Measurements from ENCODE around the gene SNAPIN.

DNA sequence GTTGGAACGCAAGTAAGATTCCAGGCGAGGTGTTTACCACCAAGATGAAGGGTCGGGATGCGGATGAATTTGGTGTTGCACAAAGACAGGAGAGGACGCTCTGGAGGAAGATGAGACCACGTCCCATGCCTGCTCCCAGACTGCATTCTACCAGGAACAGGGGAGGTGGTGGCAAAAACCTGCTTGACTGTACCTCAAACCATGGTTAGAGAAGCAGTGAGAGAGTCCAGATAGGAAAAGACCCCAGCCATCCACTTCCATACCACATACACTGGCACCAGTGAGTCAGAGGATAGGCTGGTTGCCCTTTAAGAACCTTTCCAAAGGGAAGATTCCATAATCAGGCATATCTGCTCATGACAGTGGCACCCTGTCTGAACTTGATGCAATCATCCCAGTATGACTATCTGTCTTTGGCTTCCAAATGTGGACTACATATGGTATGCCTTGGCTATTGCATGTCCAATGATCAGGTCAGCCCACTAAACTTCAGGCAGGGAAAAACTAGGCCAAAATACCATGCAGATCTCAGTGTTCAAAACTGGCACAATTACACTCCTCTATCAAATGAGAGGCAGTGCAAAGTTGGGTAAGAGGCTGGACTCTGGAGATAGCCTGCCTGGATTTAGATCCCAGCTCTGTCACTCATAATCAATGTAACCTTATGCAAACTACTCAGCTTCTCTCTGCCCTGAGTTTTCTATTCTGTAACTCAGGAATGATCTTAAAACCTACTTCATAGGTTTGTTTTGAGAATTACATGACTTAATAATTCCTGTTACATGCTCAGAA is 40.6 kb downstream of the SNAPIN start:
- TF ChIP-seq, protein P1, sequence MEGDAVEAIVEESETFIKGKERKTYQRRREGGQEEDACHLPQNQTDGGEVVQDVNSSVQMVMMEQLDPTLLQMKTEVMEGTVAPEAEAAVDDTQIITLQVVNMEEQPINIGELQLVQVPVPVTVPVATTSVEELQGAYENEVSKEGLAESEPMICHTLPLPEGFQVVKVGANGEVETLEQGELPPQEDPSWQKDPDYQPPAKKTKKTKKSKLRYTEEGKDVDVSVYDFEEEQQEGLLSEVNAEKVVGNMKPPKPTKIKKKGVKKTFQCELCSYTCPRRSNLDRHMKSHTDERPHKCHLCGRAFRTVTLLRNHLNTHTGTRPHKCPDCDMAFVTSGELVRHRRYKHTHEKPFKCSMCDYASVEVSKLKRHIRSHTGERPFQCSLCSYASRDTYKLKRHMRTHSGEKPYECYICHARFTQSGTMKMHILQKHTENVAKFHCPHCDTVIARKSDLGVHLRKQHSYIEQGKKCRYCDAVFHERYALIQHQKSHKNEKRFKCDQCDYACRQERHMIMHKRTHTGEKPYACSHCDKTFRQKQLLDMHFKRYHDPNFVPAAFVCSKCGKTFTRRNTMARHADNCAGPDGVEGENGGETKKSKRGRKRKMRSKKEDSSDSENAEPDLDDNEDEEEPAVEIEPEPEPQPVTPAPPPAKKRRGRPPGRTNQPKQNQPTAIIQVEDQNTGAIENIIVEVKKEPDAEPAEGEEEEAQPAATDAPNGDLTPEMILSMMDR (IDR thresholded peaks at IDR 0.05) = no peak
- TF ChIP-seq POLR2AphosphoS5 (IDR thresholded peaks at IDR 0.05; ENCODE audit: low read depth, low read length) = no peak

Measured in Panc1 (cell line).